GM23338 (cell line): Measurements from ENCODE around the gene NCCRP1. TPM values are rescaled to one million over a fixed set of nuclear protein-coding genes. Genes with fewer than 3 reads are reported as not detected.
A peak's percentile ranks its signal among the peaks of the same experiment; 100 is the strongest.

ENCODE experiments used
- ATAC-seq: fragments of 200-7000 bp; cut with Tn5 transposase; 3 replicates; pipeline ENCODE4 v1.9.1; 2020
- DNase-seq: peaks from one replicate; pipeline ENCODE4 v3.0.0-alpha.2; 2015; ENCODE audit warnings: low spot score
- H2AFZ ChIP-seq: fragments of 200-600 bp; sonication (generic); 2 replicates; pipeline ENCODE4 v1.8.0; 2016; ENCODE audit warnings: antibody characterized with exemption, mild to moderate bottlenecking, moderate library complexity
- H3F3A ChIP-seq: fragments of 200-600 bp; sonication (generic); replicated peaks from 2 replicates; pipeline ENCODE4 v1.8.0; 2017; ENCODE audit warnings: antibody characterized with exemption, mixed run types, low read depth
- H3K27ac ChIP-seq: fragments of 200-600 bp; sonication (generic); 2 replicates; pipeline ENCODE4 v1.6.1; 2016; ENCODE audit warnings: low read depth
- H3K27me3 ChIP-seq: fragments of 200-600 bp; sonication (generic); 2 replicates; pipeline ENCODE4 v1.8.0; 2016; ENCODE audit warnings: mild to moderate bottlenecking, mixed run types, moderate library complexity; ENCODE audit not compliant: insufficient read depth
- H3K36me3 ChIP-seq: fragments of 200-600 bp; sonication (generic); 2 replicates; pipeline ENCODE4 v1.8.0; 2016; ENCODE audit warnings: mild to moderate bottlenecking; ENCODE audit not compliant: insufficient read depth
- H3K4me1 ChIP-seq: fragments of 200-600 bp; sonication (generic); 2 replicates; pipeline ENCODE4 v1.8.0; 2016; ENCODE audit warnings: mild to moderate bottlenecking, moderate library complexity; ENCODE audit not compliant: insufficient read depth
- H3K4me2 ChIP-seq: fragments of 200-600 bp; sonication (generic); 2 replicates; pipeline ENCODE4 v1.7.1; 2017; ENCODE audit warnings: mixed run types
- H3K4me3 ChIP-seq: fragments of 200-600 bp; sonication (generic); 2 replicates; pipeline ENCODE4 v1.6.1; 2016; ENCODE audit warnings: mixed run types
- H3K79me2 ChIP-seq: fragments of 200-600 bp; sonication (generic); replicated peaks from 2 replicates; pipeline ENCODE4 v1.8.0; 2017; ENCODE audit warnings: mild to moderate bottlenecking; ENCODE audit not compliant: insufficient read depth
- H3K9me2 ChIP-seq: fragments of 200-600 bp; sonication (generic); 2 replicates; pipeline ENCODE4 v1.8.0; 2017; ENCODE audit not compliant: insufficient read depth
- H4K20me1 ChIP-seq: fragments of 200-600 bp; sonication (generic); replicated peaks from 2 replicates; pipeline ENCODE4 v1.8.0; 2017; ENCODE audit warnings: mild to moderate bottlenecking; ENCODE audit not compliant: insufficient read depth
- H3K27ac Mint-ChIP-seq: 2 replicates; pipeline ENCODE4 v1.8.0; 2020; ENCODE audit warnings: inconsistent platforms, mild to moderate bottlenecking, moderate library complexity, mixed read lengths
- H3K27me3 Mint-ChIP-seq: 3 replicates; pipeline ENCODE4 v1.8.0; 2022; ENCODE audit warnings: low read depth, mild to moderate bottlenecking, moderate library complexity, mixed read lengths, inconsistent platforms; ENCODE audit not compliant: insufficient read depth, poor library complexity
- H3K36me3 Mint-ChIP-seq: 3 replicates; pipeline ENCODE4 v1.8.0; 2021; ENCODE audit warnings: low read depth, mild to moderate bottlenecking, inconsistent platforms, moderate library complexity, mixed read lengths
- H3K4me1 Mint-ChIP-seq: 3 replicates; pipeline ENCODE4 v1.8.0; 2020; ENCODE audit warnings: mild to moderate bottlenecking, inconsistent platforms, mixed read lengths
- H3K4me3 Mint-ChIP-seq: 3 replicates; pipeline ENCODE4 v1.8.0; 2021; ENCODE audit warnings: moderate library complexity, mild to moderate bottlenecking, inconsistent platforms, mixed read lengths
- H3K9me3 Mint-ChIP-seq: 3 replicates; pipeline ENCODE4 v1.8.0; 2020; ENCODE audit warnings: moderate library complexity, mild to moderate bottlenecking, inconsistent platforms, mixed read lengths
- CREB1 ChIP-seq: fragments of 250-450 bp; sonication (Bioruptor Pico); IDR thresholded peaks from 2 replicates; pipeline ENCODE4 v1.5.0; 2020; ENCODE audit warnings: low read depth, mild to moderate bottlenecking, moderate library complexity
- ETS1 ChIP-seq: IDR thresholded peaks from 2 replicates; pipeline ENCODE4 v1.6.1; 2016; ENCODE audit warnings: antibody characterized with exemption
- EZH2 ChIP-seq: fragments of 200-600 bp; sonication (generic); IDR thresholded peaks from one replicate; pipeline ENCODE4 v1.8.0; 2017; ENCODE audit warnings: antibody characterized with exemption, mild to moderate bottlenecking, low read depth; ENCODE audit not compliant: unreplicated experiment
- EZH2phosphoT487 ChIP-seq: fragments of 200-600 bp; sonication (generic); IDR thresholded peaks from one replicate; pipeline ENCODE4 v1.8.1; 2018; ENCODE audit warnings: antibody characterized with exemption; ENCODE audit not compliant: unreplicated experiment
- JUNB ChIP-seq: IDR thresholded peaks from one replicate; pipeline ENCODE4 v1.6.1; 2016; ENCODE audit warnings: antibody characterized with exemption; ENCODE audit not compliant: unreplicated experiment
- NANOG ChIP-seq: IDR thresholded peaks from 2 replicates; pipeline ENCODE4 v1.6.1; 2016; ENCODE audit warnings: antibody characterized with exemption, borderline replicate concordance
- POLR2AphosphoS5 ChIP-seq: IDR thresholded peaks from 2 replicates; pipeline ENCODE4 v1.6.1; 2016; ENCODE audit warnings: antibody characterized with exemption, low read depth
- STAT1 ChIP-seq: IDR thresholded peaks from one replicate; pipeline ENCODE4 v1.6.1; 2016; ENCODE audit warnings: antibody characterized with exemption; ENCODE audit not compliant: unreplicated experiment
- ZNF331 ChIP-seq: fragments of 250-450 bp; sonication (Bioruptor Pico); IDR thresholded peaks from 2 replicates; pipeline ENCODE4 v1.5.0; 2020; ENCODE audit warnings: low read depth, mild to moderate bottlenecking, moderate library complexity
- polyA plus RNA-seq: library from polyadenylated mRNA; unstranded; fragments of >200 nt; fragmentation: Nextera tagmentation; extraction: Ambion mirVana; gene quantifications from 2 replicates; pipeline ENCODE4 v1.2.1, GENCODE V29; 2016
- total RNA-seq: library from RNA; depleted of rRNA; stranded (reverse); fragments of >200 nt; shearing (Covaris generic); gene quantifications from 2 replicates; pipeline ENCODE4 v1.2.3, GENCODE V29; 2014
- TF ChIP-seq, protein P1 (sequence below): IDR thresholded peaks from one replicate; pipeline ENCODE4 v1.6.1; 2018; ENCODE audit warnings: antibody characterized with exemption; ENCODE audit not compliant: unreplicated experiment
- TF ChIP-seq, protein P2 (sequence below): fragments of 250-450 bp; sonication (Bioruptor Pico); IDR thresholded peaks from 2 replicates; pipeline ENCODE4 v1.5.0; 2020; ENCODE audit warnings: mild to moderate bottlenecking, moderate library complexity
- TF ChIP-seq, protein P3 (sequence below), 2 experiments: fragments of 200-600 bp in 1 of 2; sonication (generic) in 1 of 2; conservative IDR thresholded peaks; 2 replicates each; pipeline versions ENCODE4 v1.5.1 to v1.6.1; 2016 to 2017; ENCODE audit warnings: antibody characterized with exemption in 2 of 2, low read depth in 2 of 2, mild to moderate bottlenecking in 2 of 2, moderate library complexity in 1 of 2

Gene NCCRP1
- total and polyA plus RNA-seq, 2 experiments from 2014 or later: 3.6 to 6.2 TPM

DNA sequence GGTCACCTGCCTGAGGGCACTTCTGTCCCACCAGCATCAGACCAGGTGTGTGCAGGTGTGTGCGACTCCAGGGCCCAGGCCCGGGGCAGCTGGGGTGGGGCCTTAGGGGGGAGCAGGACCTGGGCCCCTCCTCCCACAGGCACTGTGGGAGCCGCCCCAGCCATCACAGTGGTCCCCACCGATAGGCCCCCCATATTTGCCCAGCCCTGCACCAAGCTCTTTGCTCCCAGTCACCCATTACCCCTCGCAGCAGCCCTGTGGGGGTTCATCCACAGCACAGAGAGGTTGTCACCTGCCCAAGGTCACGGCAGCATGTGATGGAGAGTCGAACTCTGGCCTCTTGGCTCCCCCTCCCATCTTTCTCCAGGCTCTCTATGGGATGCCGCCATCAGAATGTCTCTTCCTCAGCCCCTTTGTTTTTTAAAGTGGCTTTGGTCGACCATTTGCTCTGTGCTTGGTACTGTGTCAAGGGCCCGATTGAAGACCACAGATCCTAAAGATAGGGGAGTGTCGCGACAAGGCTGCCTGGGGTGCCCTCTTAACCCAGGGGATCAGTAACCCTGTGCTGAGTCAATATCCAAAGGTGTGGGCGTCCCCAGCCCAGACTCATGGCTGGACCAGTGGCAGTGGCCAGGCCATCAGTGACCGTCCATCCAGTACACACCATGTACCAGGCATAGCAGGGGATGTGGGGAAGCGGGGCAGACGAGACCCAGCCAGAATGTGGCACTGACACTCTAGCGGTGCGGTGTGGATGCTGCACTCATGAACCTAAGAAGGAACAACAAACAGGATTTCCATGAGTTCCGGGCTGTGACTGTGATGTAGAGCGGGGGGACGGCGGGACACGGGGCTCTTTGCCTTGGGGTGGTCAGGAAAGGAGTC is 28.3 kb upstream of the NCCRP1 start:
- Mint-ChIP-seq H3K4me3 (no peak overlapping the region; the same call in 2 of the 3 replicates), H3K27ac (peak overlapping the region; percentile 10; the same call in 1 of the 2 replicates)
- ATAC-seq: no peak

More for the DNA sequence above, 28.3 kb upstream of the NCCRP1 start:
- no peaks in the 10 kb centered on the region for H3K27me3 ChIP-seq
- H3K79me2 ChIP-seq: peaks cover 5% of the 10 kb centered on the region
- no peaks in the 10 kb centered on the region for H3F3A ChIP-seq
- peaks cover 8% of the 10 kb centered on the region for H3K27me3 Mint-ChIP-seq
- H3K4me3 ChIP-seq: no peak overlapping the region
- no peak for DNase-seq
- peaks cover 21% of the 10 kb centered on the region for H3K4me1 Mint-ChIP-seq
- no peak overlapping the region for H3K27ac ChIP-seq
- no peaks in the 10 kb centered on the region for H3K9me2 ChIP-seq
- peaks cover 5% of the 10 kb centered on the region; the same call in 1 of the 3 replicates for H3K36me3 Mint-ChIP-seq
- H3K36me3 ChIP-seq: no peaks in the 10 kb centered on the region
- H3K9me3 Mint-ChIP-seq: no peaks in the 10 kb centered on the region
- peaks cover 12% of the 10 kb centered on the region; the same call in 1 of the 2 replicates for H3K4me1 ChIP-seq
- TF ChIP-seq NANOG: no peak
- TF ChIP-seq ETS1: no peak
- no peak for TF ChIP-seq ZNF331
- TF ChIP-seq EZH2phosphoT487: no peak
- TF ChIP-seq, protein P1, sequence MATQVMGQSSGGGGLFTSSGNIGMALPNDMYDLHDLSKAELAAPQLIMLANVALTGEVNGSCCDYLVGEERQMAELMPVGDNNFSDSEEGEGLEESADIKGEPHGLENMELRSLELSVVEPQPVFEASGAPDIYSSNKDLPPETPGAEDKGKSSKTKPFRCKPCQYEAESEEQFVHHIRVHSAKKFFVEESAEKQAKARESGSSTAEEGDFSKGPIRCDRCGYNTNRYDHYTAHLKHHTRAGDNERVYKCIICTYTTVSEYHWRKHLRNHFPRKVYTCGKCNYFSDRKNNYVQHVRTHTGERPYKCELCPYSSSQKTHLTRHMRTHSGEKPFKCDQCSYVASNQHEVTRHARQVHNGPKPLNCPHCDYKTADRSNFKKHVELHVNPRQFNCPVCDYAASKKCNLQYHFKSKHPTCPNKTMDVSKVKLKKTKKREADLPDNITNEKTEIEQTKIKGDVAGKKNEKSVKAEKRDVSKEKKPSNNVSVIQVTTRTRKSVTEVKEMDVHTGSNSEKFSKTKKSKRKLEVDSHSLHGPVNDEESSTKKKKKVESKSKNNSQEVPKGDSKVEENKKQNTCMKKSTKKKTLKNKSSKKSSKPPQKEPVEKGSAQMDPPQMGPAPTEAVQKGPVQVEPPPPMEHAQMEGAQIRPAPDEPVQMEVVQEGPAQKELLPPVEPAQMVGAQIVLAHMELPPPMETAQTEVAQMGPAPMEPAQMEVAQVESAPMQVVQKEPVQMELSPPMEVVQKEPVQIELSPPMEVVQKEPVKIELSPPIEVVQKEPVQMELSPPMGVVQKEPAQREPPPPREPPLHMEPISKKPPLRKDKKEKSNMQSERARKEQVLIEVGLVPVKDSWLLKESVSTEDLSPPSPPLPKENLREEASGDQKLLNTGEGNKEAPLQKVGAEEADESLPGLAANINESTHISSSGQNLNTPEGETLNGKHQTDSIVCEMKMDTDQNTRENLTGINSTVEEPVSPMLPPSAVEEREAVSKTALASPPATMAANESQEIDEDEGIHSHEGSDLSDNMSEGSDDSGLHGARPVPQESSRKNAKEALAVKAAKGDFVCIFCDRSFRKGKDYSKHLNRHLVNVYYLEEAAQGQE: no peak
- no peak for TF ChIP-seq POLR2AphosphoS5
- TF ChIP-seq JUNB: no peak
- no peak for TF ChIP-seq EZH2
- no peak for TF ChIP-seq CREB1 (CRISPR knock-in tag)
- TF ChIP-seq, protein P2, sequence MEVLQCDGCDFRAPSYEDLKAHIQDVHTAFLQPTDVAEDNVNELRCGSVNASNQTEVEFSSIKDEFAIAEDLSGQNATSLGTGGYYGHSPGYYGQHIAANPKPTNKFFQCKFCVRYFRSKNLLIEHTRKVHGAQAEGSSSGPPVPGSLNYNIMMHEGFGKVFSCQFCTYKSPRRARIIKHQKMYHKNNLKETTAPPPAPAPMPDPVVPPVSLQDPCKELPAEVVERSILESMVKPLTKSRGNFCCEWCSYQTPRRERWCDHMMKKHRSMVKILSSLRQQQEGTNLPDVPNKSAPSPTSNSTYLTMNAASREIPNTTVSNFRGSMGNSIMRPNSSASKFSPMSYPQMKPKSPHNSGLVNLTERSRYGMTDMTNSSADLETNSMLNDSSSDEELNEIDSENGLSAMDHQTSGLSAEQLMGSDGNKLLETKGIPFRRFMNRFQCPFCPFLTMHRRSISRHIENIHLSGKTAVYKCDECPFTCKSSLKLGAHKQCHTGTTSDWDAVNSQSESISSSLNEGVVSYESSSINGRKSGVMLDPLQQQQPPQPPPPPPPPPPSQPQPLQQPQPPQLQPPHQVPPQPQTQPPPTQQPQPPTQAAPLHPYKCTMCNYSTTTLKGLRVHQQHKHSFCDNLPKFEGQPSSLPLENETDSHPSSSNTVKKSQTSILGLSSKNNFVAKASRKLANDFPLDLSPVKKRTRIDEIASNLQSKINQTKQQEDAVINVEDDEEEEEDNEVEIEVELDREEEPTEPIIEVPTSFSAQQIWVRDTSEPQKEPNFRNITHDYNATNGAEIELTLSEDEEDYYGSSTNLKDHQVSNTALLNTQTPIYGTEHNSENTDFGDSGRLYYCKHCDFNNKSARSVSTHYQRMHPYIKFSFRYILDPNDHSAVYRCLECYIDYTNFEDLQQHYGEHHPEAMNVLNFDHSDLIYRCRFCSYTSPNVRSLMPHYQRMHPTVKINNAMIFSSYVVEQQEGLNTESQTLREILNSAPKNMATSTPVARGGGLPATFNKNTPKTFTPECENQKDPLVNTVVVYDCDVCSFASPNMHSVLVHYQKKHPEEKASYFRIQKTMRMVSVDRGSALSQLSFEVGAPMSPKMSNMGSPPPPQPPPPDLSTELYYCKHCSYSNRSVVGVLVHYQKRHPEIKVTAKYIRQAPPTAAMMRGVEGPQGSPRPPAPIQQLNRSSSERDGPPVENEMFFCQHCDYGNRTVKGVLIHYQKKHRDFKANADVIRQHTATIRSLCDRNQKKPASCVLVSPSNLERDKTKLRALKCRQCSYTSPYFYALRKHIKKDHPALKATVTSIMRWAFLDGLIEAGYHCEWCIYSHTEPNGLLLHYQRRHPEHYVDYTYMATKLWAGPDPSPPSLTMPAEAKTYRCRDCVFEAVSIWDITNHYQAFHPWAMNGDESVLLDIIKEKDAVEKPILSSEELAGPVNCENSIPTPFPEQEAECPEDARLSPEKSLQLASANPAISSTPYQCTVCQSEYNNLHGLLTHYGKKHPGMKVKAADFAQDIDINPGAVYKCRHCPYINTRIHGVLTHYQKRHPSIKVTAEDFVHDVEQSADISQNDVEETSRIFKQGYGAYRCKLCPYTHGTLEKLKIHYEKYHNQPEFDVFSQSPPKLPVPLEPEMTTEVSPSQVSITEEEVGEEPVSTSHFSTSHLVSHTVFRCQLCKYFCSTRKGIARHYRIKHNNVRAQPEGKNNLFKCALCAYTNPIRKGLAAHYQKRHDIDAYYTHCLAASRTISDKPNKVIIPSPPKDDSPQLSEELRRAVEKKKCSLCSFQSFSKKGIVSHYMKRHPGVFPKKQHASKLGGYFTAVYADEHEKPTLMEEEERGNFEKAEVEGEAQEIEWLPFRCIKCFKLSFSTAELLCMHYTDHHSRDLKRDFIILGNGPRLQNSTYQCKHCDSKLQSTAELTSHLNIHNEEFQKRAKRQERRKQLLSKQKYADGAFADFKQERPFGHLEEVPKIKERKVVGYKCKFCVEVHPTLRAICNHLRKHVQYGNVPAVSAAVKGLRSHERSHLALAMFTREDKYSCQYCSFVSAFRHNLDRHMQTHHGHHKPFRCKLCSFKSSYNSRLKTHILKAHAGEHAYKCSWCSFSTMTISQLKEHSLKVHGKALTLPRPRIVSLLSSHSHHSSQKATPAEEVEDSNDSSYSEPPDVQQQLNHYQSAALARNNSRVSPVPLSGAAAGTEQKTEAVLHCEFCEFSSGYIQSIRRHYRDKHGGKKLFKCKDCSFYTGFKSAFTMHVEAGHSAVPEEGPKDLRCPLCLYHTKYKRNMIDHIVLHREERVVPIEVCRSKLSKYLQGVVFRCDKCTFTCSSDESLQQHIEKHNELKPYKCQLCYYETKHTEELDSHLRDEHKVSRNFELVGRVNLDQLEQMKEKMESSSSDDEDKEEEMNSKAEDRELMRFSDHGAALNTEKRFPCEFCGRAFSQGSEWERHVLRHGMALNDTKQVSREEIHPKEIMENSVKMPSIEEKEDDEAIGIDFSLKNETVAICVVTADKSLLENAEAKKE (CRISPR knock-in tag): no peak
- TF ChIP-seq, protein P3, sequence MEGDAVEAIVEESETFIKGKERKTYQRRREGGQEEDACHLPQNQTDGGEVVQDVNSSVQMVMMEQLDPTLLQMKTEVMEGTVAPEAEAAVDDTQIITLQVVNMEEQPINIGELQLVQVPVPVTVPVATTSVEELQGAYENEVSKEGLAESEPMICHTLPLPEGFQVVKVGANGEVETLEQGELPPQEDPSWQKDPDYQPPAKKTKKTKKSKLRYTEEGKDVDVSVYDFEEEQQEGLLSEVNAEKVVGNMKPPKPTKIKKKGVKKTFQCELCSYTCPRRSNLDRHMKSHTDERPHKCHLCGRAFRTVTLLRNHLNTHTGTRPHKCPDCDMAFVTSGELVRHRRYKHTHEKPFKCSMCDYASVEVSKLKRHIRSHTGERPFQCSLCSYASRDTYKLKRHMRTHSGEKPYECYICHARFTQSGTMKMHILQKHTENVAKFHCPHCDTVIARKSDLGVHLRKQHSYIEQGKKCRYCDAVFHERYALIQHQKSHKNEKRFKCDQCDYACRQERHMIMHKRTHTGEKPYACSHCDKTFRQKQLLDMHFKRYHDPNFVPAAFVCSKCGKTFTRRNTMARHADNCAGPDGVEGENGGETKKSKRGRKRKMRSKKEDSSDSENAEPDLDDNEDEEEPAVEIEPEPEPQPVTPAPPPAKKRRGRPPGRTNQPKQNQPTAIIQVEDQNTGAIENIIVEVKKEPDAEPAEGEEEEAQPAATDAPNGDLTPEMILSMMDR (conservative IDR thresholded peaks at IDR 0.05; ENCODE audit: low read depth in 2 of 2): no peak
- no peak for TF ChIP-seq STAT1
- H4K20me1 ChIP-seq: peaks cover 7% of the 10 kb centered on the region
- H2AFZ ChIP-seq: no peak overlapping the region
- 0 out of 2 replicates have a peak overlapping the region, but pooled peaks have one; percentile 32 for H3K4me2 ChIP-seq
